HG03378 (cell line): Measurements from ENCODE around the gene ARAP1.

Source experiments
- ATAC-seq: cut with Tn5 transposase; IDR thresholded peaks from one replicate; pipeline ENCODE4 v1.9.1; 2021; ENCODE audit warnings: mild to moderate bottlenecking, moderate library complexity; ENCODE audit not compliant: unreplicated experiment

Gene ARAP1

DNA sequence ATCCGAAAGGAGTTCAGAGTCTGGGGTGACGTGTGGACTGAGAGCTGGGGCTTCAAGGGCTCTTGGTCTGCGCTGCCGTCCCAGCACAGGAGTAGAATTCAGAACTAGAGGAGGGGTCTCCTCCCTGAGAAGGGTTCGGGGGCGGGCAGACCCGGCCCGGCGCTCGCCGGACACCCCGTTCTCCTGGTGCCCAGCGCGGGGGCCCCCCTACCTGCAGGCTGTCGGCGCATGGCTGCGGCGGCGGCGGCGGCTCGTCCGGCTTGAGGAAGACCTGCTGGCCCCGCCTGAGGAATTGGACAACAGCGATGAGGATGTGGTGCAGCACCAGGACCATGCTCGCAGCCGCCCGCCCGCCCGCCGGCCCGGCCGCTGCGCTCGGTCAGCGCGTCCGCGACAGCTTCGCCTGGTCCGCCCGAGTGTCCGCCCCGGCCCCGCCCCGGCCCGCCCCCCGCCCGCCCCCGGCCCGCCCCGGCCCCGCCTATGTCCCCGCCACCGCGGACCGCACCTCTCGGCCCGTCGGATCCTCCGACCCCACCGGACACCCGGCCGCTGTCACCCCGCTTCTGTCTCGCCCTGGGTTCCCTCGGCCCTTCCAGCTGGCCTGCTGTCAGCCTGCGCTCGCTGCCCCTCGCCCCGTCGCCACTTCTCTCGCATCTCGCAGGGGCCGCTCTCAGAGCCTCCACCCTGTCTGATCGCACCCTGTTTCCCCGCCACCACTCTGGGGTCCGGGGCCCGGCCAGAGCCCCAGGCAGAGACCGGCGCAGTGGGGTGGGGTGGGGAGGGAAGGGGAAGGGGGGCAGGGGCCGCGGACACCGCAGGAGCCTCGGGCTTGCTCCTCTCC lies 109.9 kb downstream of the ARAP1 start:
- ATAC-seq = no peak

DNA sequence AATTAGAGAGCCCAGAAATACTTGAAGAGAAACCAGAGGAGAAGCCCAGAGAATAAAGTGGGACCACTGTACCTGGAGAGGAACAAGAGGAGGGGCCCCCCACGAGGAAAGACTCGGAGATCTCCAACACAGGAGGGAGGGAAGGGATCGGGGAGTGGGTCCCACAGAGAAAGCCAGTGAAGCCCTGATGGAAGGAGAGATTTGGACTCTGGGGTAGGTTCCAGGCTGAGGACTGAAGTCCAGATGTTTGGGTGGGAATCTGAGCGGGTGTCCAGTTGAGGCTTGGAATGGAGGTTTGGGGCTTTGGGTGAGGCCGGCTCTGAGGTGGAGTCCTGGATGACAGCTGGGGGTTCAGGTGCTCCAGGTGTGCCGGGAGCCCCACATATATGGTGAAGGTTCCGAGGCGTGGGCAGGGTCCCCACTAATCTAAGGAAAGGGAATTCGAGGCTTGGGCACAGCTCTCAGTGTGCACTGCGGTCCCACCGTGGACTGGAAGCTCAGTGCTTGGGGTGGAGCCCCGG lies 110.6 kb downstream of the ARAP1 start:
- ATAC-seq = no peak

DNA sequence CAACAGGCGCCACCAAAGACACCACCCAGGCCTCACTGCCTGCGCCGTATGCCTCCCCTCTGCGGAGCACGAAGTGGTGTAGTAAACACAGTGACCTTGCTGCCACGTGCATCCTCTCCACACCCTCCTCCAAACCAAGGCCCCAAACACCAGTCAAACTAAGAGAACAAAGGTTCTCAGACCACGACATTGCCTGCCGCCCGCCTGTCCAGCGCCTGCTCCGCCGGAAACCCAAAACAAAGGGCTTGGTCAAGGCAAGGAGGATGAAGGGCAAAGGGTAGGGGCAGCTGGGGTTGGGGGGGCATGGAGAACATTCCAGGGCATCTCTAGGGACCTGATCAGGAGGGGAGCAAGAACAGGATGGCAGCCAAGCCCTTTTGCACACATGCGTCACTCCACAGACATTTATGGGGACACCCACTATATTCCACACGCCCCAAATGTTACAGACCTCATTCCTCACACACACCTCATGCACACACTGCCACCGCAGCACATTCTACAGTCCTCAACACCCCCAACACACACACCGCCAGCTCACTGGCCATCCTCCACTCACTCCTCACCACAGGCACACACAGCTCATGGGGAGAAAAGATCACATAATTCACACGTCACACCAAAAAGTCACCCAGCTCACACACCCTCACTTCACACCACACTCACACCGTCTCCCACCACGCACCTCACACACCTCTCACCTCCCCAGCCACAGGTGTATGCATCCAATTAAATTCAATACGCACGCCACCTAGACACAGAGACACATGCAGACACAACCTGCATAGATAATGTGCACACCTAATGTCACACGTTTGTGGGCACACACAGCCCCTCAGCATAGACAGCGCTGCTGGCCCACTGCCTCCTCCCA lies 112.5 kb downstream of the ARAP1 start:
- ATAC-seq = no peak

- no peak for ATAC-seq
These were observed 114.3 kb downstream of the ARAP1 start for GRCh38 chr11:72637926-72638325.

GRCh38 chr11:72637198-72637597 lies 115.0 kb downstream of the ARAP1 start:
- no peak for ATAC-seq

- no peak for ATAC-seq
These were observed 115.8 kb downstream of the ARAP1 start for GRCh38 chr11:72636376-72636775.

DNA sequence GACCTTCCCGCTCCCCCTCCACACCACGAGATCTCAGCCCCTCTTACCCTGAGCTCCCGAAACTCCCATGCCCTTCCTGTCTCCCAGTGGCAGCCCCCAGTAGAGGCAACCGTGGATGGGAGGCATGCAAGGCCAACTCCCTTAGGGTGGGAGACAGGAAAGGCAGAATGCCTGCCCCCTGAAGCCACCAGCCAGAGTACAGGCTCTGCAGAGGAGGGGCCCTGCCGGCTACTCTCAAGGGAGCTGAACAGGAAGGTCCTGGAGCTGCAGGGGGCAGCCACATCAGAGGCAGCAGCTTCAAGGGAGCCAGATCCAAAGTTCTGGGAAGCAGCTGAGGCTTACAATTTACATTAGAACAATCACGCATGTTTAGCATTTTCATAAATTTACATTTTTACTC lies 116.3 kb downstream of the ARAP1 start:
- no peak for ATAC-seq

DNA sequence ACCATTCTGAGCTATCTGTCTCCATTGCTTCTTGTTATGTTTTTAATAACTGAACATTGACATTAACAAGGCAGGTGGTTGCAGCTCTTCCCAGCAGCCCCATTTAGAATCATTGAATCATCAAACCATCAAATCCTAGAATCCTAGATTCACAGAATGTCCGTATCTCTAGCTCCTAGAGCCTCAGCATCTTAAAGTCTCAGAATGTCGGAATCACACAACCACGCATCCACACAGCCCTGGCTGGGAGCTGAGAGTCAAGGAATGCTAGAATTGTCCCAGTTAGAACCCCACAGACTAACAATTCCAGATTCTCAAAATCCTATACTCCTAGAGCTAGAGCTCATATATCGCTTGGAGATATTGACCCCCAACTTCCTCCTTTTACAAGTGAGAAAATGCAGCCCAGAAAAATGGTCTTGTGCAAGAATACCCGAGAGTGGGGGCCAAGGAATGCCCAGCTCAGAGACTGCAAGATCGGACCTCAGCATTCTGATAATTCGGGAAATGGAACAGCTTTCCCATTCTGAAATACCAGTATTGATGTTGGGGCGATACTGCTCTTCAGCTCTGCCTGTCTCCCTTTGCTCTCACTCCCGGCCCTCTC lies 116.8 kb downstream of the ARAP1 start:
- no peak for ATAC-seq
